SK-N-MC (cell line): ENCODE data around the gene SAT1.

Experiments
- DNase-seq: peaks from one replicate; pipeline ENCODE4 v3.0.0-alpha.2; 2011; ENCODE audit warnings: low read depth, low spot score
- H3K27ac ChIP-seq: fragments of 200-600 bp; sonication (generic); 2 replicates; pipeline ENCODE4 v1.5.1; 2016; ENCODE audit warnings: mixed run types
- H3K36me3 ChIP-seq: fragments of 200-600 bp; sonication (generic); 2 replicates; pipeline ENCODE4 v1.6.1; 2017; ENCODE audit warnings: antibody characterized with exemption, low read length, mixed read lengths; ENCODE audit not compliant: insufficient read depth
- H3K4me3 ChIP-seq: fragments of 200-600 bp; sonication (generic); 2 replicates; pipeline ENCODE4 v1.5.1; 2016
- H3K9ac ChIP-seq: fragments of 200-600 bp; sonication (generic); 2 replicates; pipeline ENCODE4 v1.8.0; 2017; ENCODE audit warnings: mixed run types, mixed read lengths; ENCODE audit not compliant: insufficient read length
- H3K9me3 ChIP-seq: fragments of 200-600 bp; sonication (generic); 2 replicates; pipeline ENCODE4 v1.6.1; 2017; ENCODE audit warnings: low read depth, mild to moderate bottlenecking, antibody characterized with exemption, low read length, moderate library complexity, mixed read lengths
- EZH2 ChIP-seq: fragments of 200-600 bp; sonication (generic); IDR thresholded peaks from one replicate; pipeline ENCODE4 v1.6.1; 2017; ENCODE audit warnings: antibody characterized with exemption
- FOXP2 ChIP-seq: optimal IDR thresholded peaks from 2 replicates; pipeline ENCODE3; 2011; ENCODE audit warnings: mild to moderate bottlenecking, moderate library complexity; ENCODE audit not compliant: insufficient read depth; ENCODE audit errors: extremely low read length, control extremely low read depth
- POLR2AphosphoS5 ChIP-seq: IDR thresholded peaks from 2 replicates; pipeline ENCODE4 v1.6.1; 2012; ENCODE audit warnings: mild to moderate bottlenecking, low read depth, low read length, borderline replicate concordance

The SAT1 gene

DNA sequence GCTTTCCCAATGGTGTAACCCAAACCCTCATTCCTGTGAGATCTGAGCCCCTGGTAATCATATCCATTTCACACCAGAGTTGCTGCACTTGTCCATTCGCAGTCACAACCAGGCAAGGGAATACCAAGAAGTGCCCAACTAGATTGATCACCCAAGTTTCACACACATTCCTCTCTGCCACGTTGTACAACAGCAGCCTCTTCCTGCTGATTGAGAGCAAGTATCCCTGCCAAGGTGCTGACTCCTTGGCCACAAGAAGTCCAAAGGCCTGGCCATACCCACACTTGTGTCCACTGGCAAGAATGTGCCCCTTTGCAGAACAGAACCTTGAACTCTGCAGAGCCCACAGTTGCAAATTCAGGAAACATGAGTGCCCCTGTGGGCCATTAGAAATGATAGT is 33.4 kb upstream of the SAT1 start:
- no peak overlapping the region for H3K27ac ChIP-seq
- H3K9me3 ChIP-seq, result no peaks in the 10 kb centered on the region
- no peaks in the 10 kb centered on the region for H3K36me3 ChIP-seq
- no peak overlapping the region for H3K4me3 ChIP-seq
- no peak for TF ChIP-seq EZH2
- no peak for TF ChIP-seq FOXP2
- no peak for TF ChIP-seq POLR2AphosphoS5
- no peak for DNase-seq
- H3K9ac ChIP-seq, result no peak overlapping the region

DNA sequence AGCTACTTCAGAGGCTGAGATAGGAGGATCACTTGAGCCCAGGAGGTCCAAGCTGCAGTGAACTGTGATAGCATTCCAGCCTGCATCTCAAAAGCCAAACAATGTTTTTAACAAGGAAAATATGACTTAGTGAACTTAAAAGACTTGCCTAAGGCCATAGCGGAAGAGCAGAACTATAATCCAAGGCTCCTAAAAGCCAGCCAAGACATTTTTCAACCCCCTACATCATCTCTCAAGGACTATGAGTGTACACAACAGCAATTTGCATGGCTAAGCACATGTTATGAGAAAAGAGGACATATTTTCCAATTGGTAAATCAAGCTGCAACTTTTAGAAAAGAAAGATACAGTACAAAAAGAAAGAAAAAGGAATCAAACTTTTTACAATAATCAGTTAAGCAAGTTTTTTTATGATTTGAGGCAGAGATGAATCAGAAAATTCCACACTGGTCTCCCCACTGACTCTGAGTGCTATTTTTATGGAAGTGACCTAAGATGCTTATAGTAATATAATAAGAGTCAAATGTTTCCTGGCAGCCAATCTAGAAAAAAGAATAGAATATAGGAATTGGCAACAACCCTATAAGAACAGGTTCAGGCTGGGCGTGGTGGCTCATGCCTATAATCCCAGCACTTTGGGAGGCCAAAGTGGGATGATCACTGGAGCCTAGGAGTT is 30.1 kb upstream of the SAT1 start:
- no peak for DNase-seq
- no peak for TF ChIP-seq FOXP2
- TF ChIP-seq POLR2AphosphoS5, result no peak
- TF ChIP-seq EZH2, result no peak
- H3K27ac ChIP-seq, result no peak overlapping the region
- no peaks in the 10 kb centered on the region for H3K9me3 ChIP-seq
- H3K9ac ChIP-seq, result no peak overlapping the region
- H3K4me3 ChIP-seq, result no peak overlapping the region
- H3K36me3 ChIP-seq, result no peaks in the 10 kb centered on the region

DNA sequence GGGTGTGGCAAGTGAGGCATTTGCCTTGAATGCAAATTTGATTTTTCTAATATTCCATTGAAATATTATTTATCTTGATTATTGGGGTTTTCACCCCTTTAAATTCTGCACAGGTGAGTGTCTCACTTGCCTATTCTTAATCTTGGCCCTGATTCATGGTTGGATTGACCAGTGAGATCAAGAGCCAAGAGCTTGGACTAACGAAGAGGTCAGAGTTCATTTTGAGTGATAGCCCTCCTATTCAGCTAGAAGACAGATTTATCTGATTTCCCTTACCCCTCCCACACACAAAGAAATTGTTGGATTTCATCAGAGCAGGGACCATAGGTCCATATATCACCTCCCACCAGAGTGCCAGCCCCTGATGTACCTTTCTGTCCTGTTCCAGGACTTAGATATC is 28.3 kb upstream of the SAT1 start:
- DNase-seq, result no peak
- TF ChIP-seq POLR2AphosphoS5 (no peak), EZH2 (no peak), FOXP2 (no peak)
- Histone ChIP-seq H3K9me3 (no peaks in the 10 kb centered on the region), H3K9ac (no peak overlapping the region), H3K27ac (no peak overlapping the region), H3K36me3 (no peaks in the 10 kb centered on the region), H3K4me3 (no peak overlapping the region)

DNA sequence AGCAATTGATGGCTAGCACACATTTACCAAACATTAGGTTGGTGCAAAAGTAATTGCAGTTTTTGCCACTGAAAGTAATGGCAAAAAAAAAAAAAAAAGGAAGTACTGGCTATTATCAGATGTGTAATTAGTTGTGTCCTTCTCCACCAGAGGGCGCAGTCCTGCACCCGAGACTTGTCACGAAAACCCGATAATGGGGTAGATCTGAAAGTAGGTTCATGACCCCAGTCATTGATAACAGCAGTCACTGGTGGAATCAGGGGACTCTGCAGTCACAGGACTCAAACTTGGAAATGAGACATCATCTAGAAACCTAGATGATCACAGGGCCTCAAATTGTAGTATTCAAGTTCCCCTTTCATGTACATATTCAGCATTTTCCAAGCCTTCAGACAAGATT is 26.8 kb upstream of the SAT1 start:
- no peak overlapping the region for H3K4me3 ChIP-seq
- no peak overlapping the region for H3K27ac ChIP-seq
- TF ChIP-seq EZH2 (no peak), POLR2AphosphoS5 (no peak), FOXP2 (no peak)
- H3K9me3 ChIP-seq, result no peaks in the 10 kb centered on the region
- no peak overlapping the region for H3K9ac ChIP-seq
- no peak for DNase-seq
- no peaks in the 10 kb centered on the region for H3K36me3 ChIP-seq

DNA sequence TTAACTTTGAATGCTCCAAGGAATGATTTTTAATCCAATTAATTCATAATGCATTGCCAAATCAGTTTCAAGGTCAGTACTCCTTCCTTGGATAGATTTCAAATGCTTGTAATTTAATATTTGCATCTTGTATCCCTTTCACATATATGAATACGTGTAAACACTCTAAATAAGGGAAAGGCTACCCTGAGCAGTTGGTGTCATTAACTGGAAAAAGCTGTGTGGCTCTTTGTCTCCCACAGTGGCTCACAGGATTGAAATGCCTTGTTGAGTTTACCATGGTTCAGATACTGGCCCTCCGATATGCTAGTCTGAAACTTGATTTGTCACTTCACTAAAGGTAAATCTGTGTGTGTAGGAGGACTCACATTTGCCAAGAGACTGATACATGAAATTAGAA is 23.2 kb upstream of the SAT1 start:
- TF ChIP-seq EZH2 (no peak), POLR2AphosphoS5 (no peak), FOXP2 (no peak)
- no peak overlapping the region for H3K27ac ChIP-seq
- DNase-seq, result no peak

DNA sequence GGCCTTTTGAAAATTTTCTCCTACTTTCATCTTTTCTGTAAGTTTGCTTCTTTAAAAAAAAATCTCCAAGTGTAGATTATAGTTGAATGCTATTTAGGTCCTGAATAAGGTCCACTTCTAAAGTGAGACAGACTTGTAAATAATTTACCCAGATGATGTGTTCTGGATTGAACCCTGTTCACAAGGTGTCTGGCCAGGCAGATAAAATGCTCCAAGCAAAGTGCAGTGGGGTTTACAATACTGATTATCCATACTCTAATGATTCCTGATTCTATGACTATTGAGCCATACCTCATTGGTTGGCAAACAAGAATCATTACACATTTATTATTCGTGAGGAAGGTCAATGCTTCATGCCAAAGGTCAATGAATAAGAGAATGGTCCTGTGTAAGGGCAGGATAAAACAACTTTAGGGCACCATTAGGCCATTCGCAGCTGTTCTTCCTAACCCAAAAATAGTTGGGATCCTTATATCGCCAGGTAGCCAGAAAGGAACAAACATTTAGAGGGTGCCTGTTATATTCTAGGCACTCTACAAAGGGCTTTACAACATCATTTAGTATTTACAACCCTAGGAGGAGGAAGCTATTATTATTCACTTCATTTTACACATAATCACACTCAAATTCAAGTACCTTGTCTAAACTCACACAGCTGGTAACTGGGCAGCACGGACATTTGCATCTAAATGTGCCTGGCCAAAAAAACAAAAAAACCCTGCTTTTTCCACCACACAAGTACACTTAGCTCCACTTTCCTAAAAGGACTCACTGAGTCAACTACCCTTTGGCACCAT is 18.6 kb upstream of the SAT1 start:
- TF ChIP-seq EZH2 (no peak), FOXP2 (no peak), POLR2AphosphoS5 (no peak)
- no peak overlapping the region for H3K9ac ChIP-seq

More for the DNA sequence above, 23.2 kb upstream of the SAT1 start:
- Histone ChIP-seq H3K9me3 (no peaks in the 10 kb centered on the region), H3K36me3 (no peaks in the 10 kb centered on the region), H3K4me3 (no peak overlapping the region), H3K9ac (no peak overlapping the region)

DNA sequence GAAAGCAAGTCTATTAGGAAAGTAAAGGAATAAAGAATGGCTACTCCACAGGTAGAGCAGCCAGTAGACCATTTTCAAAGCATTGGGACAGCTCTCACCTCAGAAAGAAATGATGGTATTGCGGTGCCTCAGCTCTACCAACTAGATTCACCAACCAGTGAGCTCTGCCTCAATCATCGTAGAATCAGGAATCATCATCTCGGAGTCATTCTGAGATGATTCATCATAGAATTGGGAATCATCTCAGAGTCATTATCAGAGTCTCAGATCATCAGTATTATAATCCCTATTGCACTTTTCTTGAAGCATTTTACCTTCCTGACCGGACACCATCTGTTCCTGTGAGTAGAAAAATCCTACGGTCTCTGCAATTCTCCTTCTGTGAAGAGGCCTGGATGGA is 17.5 kb upstream of the SAT1 start:
- no peak for DNase-seq
- Histone ChIP-seq H3K9me3 (no peaks in the 10 kb centered on the region), H3K27ac (no peak overlapping the region), H3K9ac (no peak overlapping the region), H3K4me3 (no peak overlapping the region), H3K36me3 (no peaks in the 10 kb centered on the region)
- TF ChIP-seq FOXP2, result no peak
- TF ChIP-seq POLR2AphosphoS5, result no peak
- TF ChIP-seq EZH2, result no peak

More for the DNA sequence above, 18.6 kb upstream of the SAT1 start:
- no peak for DNase-seq
- H3K9me3 ChIP-seq, result no peaks in the 10 kb centered on the region
- H3K27ac ChIP-seq, result no peak overlapping the region
- no peak overlapping the region for H3K4me3 ChIP-seq
- H3K36me3 ChIP-seq, result no peaks in the 10 kb centered on the region

DNA sequence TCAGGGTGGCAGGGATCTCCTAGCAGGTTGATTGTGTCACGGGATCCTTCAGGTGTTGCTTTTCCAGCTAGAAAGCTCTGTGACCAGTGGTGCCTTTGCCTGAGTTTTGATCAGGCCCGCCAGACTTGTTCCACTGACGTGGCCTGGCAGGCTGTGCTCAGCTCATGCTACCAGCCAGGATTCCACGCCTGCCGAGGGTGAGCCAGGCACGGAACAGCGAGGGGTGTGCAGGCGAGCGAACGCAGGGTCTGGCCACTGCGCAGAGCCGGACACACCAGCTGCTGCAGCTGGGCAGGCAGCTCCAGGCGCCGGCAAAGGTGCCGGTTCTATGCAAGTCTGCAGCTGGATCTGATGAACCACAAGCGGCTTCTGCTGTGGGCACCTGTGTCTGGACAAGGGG is 17.1 kb upstream of the SAT1 start:
- TF ChIP-seq POLR2AphosphoS5, result no peak
- TF ChIP-seq EZH2, result no peak
- no peak for TF ChIP-seq FOXP2
- H3K4me3 ChIP-seq, result no peak overlapping the region
- no peak overlapping the region for H3K27ac ChIP-seq
- H3K9me3 ChIP-seq, result no peaks in the 10 kb centered on the region
- H3K9ac ChIP-seq, result no peak overlapping the region
- DNase-seq, result no peak
- H3K36me3 ChIP-seq, result no peaks in the 10 kb centered on the region

DNA sequence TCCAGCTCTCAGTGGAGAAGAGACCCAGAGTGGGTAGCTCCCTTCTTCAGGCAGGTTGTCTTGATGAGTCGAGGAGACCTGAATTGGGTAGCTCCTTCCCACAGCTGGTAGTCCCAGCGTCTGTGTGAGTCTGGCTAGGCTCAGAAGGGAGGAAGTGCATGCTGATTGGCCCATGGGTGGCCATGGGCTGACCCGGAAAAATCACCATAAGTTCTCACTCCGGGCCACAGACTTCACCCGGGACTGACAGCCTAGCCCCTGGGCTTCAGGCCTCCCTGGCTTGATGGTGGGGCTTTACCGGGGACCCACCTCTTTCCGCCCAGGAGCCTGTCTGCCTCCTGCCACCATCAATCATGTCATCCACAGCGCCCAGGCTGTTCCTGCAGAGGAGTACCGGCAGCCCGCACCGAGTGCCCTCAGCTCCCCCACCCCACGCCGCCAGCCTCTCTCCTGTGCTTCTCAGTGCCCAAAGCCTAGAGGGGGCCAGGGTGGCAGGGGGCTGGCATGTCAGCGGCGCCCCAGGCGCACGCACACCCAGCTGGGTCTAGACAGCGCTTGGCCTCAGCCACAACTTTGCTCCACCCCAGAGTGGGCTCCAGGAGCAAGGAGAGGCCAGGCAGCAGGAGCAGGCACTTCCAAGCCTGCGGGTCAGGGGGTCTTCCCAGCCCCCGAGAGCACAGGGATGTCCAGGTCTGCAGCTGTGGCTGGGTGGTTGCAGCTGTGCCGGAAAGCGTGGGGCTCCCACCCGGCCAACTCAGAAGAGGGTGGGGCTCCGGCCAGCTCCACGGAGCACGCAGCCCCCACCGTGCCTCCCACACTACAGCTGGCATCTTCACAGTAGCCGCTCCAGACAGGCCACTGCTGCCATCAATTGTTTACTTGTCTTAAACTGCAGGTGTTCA is 16.1 kb upstream of the SAT1 start:
- no peaks in the 10 kb centered on the region for H3K9me3 ChIP-seq
- no peak for DNase-seq
- H3K36me3 ChIP-seq, result no peaks in the 10 kb centered on the region
- no peak overlapping the region for H3K4me3 ChIP-seq
- TF ChIP-seq POLR2AphosphoS5 (no peak), EZH2 (no peak), FOXP2 (no peak)
- no peak overlapping the region for H3K27ac ChIP-seq
- H3K9ac ChIP-seq, result no peak overlapping the region
